Psoas muscle (tissue), 8 donors: ENCODE results near the gene STAT3. TPM values are rescaled to one million over a fixed set of nuclear protein-coding genes. Genes with fewer than 3 reads are reported as not detected.
"Not testable (repeated sequence)": the region's sequence is repeated elsewhere in the genome, so short reads cannot be mapped to it uniquely, and the experiment has no call there.

Experiments used
- ATAC-seq, 4 donors: fragments of 200-7000 bp; cut with Tn5 transposase; one replicate each; pipeline ENCODE4 v1.9.1; 2020; ENCODE audit warnings: moderate library complexity in 3 of 4, mild to moderate bottlenecking in 2 of 4
- DNase-seq, 2 donors: peaks; one replicate each; pipeline ENCODE4 v3.0.0-alpha.2; 2020
- H3K27ac ChIP-seq: fragments of 200-600 bp; one replicate; pipeline ENCODE4 v1.8.0; 2022
- H3K27me3 ChIP-seq, 3 donors: fragments of 200-600 bp in 1 of 3; one replicate each; pipeline versions ENCODE4 v1.6.1 to v1.8.0; 2013 to 2022; ENCODE audit warnings: low read length in 2 of 3, mild to moderate bottlenecking in 2 of 3, moderate library complexity in 1 of 3; ENCODE audit not compliant: insufficient read depth in 3 of 3
- H3K36me3 ChIP-seq, 2 donors: fragments of 200-600 bp in 1 of 2; one replicate each; pipeline versions ENCODE4 v1.6.1 to v1.8.0; 2013 to 2022; ENCODE audit warnings: low read depth in 1 of 2, mild to moderate bottlenecking in 1 of 2, moderate library complexity in 1 of 2; ENCODE audit not compliant: insufficient read depth in 1 of 2
- H3K4me1 ChIP-seq: fragments of 200-600 bp; one replicate; pipeline ENCODE4 v1.8.0; 2022
- H3K4me3 ChIP-seq: fragments of 200-600 bp; one replicate; pipeline ENCODE4 v1.8.0; 2022; ENCODE audit warnings: mild to moderate bottlenecking
- H3K9me3 ChIP-seq: fragments of 200-600 bp; one replicate; pipeline ENCODE4 v1.8.0; 2022
- WGBS, 3 donors: extraction: QIAGEN DNeasy Blood & Tissue Kit; methylation state at CpG; one replicate each; pipeline versions ENCODE4 v1.1.6 to v1.1.7; 2013; 5-methylcytosine and 5-hydroxymethylcytosine counted together
- intact Hi-C, 2 donors: fragments of 100-400 bp; cut with DNase I; formaldehyde crosslinking; loops; one replicate each; pipeline versions ENCODE4 v1.11.0 to v1.14.2; 2022
- polyA plus RNA-seq, 3 donors: library from polyadenylated mRNA; stranded (reverse); fragments of 200-250 nt; gene quantifications; one replicate each; pipeline ENCODE4 v1.2.3, GENCODE V29; 2013
- total RNA-seq, 4 donors: library from RNA; stranded (reverse); fragmentation: NEBNext Ultra II Directional in 2 of 4; extraction: Animal tissue kit (Norgen Biotek cat#: 25700) in 2 of 4; gene quantifications; one replicate each; pipeline versions ENCODE4 v1.2.1 to v1.2.4, GENCODE V29; 2021 to 2023
- TF ChIP-seq, protein P1 (sequence below): fragments of 200-600 bp; IDR thresholded peaks from one replicate; pipeline ENCODE4 v1.8.0; 2022; ENCODE audit warnings: antibody characterized with exemption
- donor health status: healthy with polysubstance abuse.
- donor health status: DM: no; HTN: no; CAD: no; lungs with moderate emphysema.
- donor health status: Bipolar disorder and iron deficiency.
- donor health status: healthy.
- donor health status: DM: yes; HTN: yes; CAD: no.
- donor health status: DM: no; HTN: no; CAD: no.
- donor health status: DM: no; HTN: no; CAD: no.
- donor health status: DM: yes; HTN: yes; CAD: no.

Gene STAT3
- total and polyA plus RNA-seq, 7 donors = 67.3 to 279 (median 111) TPM

DNA sequence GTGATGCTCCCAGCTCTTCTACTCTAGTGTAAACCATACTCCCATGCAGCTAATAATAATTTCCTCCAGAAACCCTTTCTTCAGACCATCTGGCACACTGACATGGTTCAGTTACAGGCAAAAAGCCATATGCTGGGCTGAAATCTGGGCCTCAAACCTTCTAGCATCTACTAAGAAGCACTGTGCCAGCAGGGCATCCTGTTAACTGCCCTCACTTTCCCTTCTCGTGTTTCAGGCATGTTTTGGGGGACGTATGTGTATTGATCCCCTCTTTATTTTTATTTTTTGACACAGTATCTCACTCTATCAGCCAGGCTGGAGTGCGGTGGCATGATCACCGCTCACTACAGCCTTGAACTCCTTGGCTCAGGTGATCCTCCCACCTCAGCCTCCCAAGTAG lies 66.7 kb downstream of the STAT3 start:
- no peak for ATAC-seq
- Histone ChIP-seq H3K27me3 (no peaks in the 10 kb centered on the region), H3K4me1 (peaks cover 5% of the 10 kb centered on the region), H3K36me3 (peaks cover 10 to 99% of the 10 kb centered on the region in 2 donors), H3K4me3 (no peak overlapping the region), H3K27ac (no peak overlapping the region), H3K9me3 (no peaks in the 10 kb centered on the region)
- TF ChIP-seq, protein P1, sequence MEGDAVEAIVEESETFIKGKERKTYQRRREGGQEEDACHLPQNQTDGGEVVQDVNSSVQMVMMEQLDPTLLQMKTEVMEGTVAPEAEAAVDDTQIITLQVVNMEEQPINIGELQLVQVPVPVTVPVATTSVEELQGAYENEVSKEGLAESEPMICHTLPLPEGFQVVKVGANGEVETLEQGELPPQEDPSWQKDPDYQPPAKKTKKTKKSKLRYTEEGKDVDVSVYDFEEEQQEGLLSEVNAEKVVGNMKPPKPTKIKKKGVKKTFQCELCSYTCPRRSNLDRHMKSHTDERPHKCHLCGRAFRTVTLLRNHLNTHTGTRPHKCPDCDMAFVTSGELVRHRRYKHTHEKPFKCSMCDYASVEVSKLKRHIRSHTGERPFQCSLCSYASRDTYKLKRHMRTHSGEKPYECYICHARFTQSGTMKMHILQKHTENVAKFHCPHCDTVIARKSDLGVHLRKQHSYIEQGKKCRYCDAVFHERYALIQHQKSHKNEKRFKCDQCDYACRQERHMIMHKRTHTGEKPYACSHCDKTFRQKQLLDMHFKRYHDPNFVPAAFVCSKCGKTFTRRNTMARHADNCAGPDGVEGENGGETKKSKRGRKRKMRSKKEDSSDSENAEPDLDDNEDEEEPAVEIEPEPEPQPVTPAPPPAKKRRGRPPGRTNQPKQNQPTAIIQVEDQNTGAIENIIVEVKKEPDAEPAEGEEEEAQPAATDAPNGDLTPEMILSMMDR = no peak
- DNase-seq = no peak
- 78 to 90% (median 80%) methylated on average over 4 of the region's 4 CpGs for WGBS, 3 donors
- intact Hi-C loops = loop anchor here (5.0 kb wide), 2 partner anchors 196 to 206 kb away; no protein-coding TSS in a partner anchor

DNA sequence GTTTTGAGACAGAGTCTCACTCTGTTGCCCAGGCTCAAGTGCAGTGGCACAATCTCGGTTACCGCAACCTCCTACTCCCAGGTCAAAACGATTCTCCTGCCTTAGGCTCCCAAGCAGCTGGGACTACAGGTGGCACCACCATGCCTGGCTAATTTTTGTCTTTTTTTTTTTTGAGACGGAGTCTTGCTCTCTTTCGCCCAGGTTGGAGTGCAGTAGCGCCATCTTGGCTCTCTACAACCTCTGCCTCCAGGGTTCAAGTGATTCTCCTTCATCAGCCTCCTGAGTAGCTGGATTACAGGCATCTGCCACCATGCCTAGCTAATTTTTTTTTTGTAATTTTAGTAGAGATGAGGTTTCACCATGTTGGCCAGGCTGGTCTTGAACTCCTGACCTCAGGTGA lies 70.3 kb downstream of the STAT3 start:
- 91 to 96% (median 91%) methylated on average over 6 of the region's 6 CpGs for WGBS, 3 donors
- not testable (repeated sequence) for H3K4me3 ChIP-seq, ATAC-seq, DNase-seq, H3K27me3 ChIP-seq, H3K4me1 ChIP-seq, H3K9me3 ChIP-seq, H3K27ac ChIP-seq
- H3K36me3 ChIP-seq = peaks cover 12 to 99% of the 10 kb centered on the region in 2 donors
- intact Hi-C loops = loop anchor here in 1 of 2 donors (10.0 kb wide), 1 partner anchor 357 kb away; the partner anchor contains the start of gene PLEKHH3

- DNase-seq (no peak), ATAC-seq (no peak)
- H3K27me3 ChIP-seq = no peaks in the 10 kb centered on the region
- no peaks in the 10 kb centered on the region for H3K9me3 ChIP-seq
- no peak overlapping the region for H3K27ac ChIP-seq
- no peak overlapping the region for H3K4me3 ChIP-seq
- H3K4me1 ChIP-seq = peaks cover 5% of the 10 kb centered on the region
- WGBS, 3 donors = 57 to 77% (median 70%) methylated on average over 5 of the region's 5 CpGs
- peaks cover 12 to 97% of the 10 kb centered on the region in 2 donors for H3K36me3 ChIP-seq
- intact Hi-C loops = loop anchor here in 1 of 2 donors (10.0 kb wide), 1 partner anchor 357 kb away; the partner anchor contains the start of gene PLEKHH3
- TF ChIP-seq, protein P1 = no peak
These were observed 70.9 kb downstream of the STAT3 start for GRCh38 chr17:42317266-42317845.

- peaks cover 11% of the 10 kb centered on the region for H3K4me1 ChIP-seq
These were observed 71.5 kb downstream of the STAT3 start for GRCh38 chr17:42316755-42317154.

More at GRCh38 chr17:42316755-42317154, 71.5 kb downstream of the STAT3 start:
- TF ChIP-seq, protein P1 = no peak
- peaks cover 12 to 91% of the 10 kb centered on the region in 2 donors for H3K36me3 ChIP-seq
- H3K27ac ChIP-seq = no peak overlapping the region
- H3K9me3 ChIP-seq = no peaks in the 10 kb centered on the region
- no peak overlapping the region for H3K4me3 ChIP-seq
- no peak for DNase-seq
- intact Hi-C loops = loop anchor here in 1 of 2 donors (10.0 kb wide), 1 partner anchor 358 kb away; the partner anchor contains the start of gene PLEKHH3
- ATAC-seq = no peak
- 83 to 89% (median 89%) methylated on average over 4 of the region's 4 CpGs for WGBS, 3 donors
- H3K27me3 ChIP-seq = no peaks in the 10 kb centered on the region
